CD14-positive monocyte (primary cell): ENCODE data around the gene MACROD2. TPM values are rescaled to one million over a fixed set of nuclear protein-coding genes. Genes with fewer than 3 reads are reported as not detected.

Source experiments
- DNase-seq, 3 donors: peaks; one replicate each; pipeline ENCODE4 v3.0.0-alpha.2; 2011 to 2022
- H2AFZ ChIP-seq: 2 replicates; pipeline ENCODE4 v1.6.0; 2012; ENCODE audit warnings: mild to moderate bottlenecking, low read depth, low read length, inconsistent platforms; ENCODE audit not compliant: insufficient read depth, poor library complexity, severe bottlenecking
- H3K27ac ChIP-seq, 2 donors: 1 replicate in 1 of 2; 2 replicates in 1 of 2; pipeline ENCODE4 v1.5.1; 2012 to 2013; ENCODE audit warnings: low read length in 2 of 2, control low read depth in 1 of 2, inconsistent platforms in 1 of 2, low read depth in 1 of 2, mild to moderate bottlenecking in 1 of 2
- H3K27me3 ChIP-seq, 2 donors: one replicate each; pipeline versions ENCODE4 v1.6.0 to v1.6.1; 2011 to 2013; ENCODE audit warnings: low read length in 2 of 2; ENCODE audit not compliant: control insufficient read depth in 2 of 2, insufficient read depth in 2 of 2
- H3K36me3 ChIP-seq, 2 donors: replicated peaks in 1 of 2; 1 replicate in 1 of 2; 2 replicates in 1 of 2; pipeline versions ENCODE4 v1.5.1 to v1.6.1; 2012 to 2013; ENCODE audit warnings: low read length in 2 of 2, control low read depth in 1 of 2, inconsistent platforms in 1 of 2, mild to moderate bottlenecking in 1 of 2; ENCODE audit not compliant: insufficient read depth in 2 of 2, control insufficient read depth in 1 of 2
- H3K4me1 ChIP-seq, 2 donors: 1 replicate in 1 of 2; 2 replicates in 1 of 2; pipeline versions ENCODE4 v1.5.1 to v1.6.1; 2012 to 2013; ENCODE audit warnings: low read length in 2 of 2, control low read depth in 1 of 2, inconsistent platforms in 1 of 2, mild to moderate bottlenecking in 1 of 2, moderate library complexity in 1 of 2; ENCODE audit not compliant: insufficient read depth in 2 of 2, control insufficient read depth in 1 of 2
- H3K4me2 ChIP-seq: replicated peaks from 2 replicates; pipeline ENCODE3; 2012; ENCODE audit warnings: low read length, moderate library complexity, mild to moderate bottlenecking; ENCODE audit not compliant: poor library complexity, severe bottlenecking; ENCODE audit errors: extremely low read depth
- H3K4me3 ChIP-seq, 3 experiments: fragments of 200-600 bp in 1 of 3; sonication (generic) in 1 of 3; replicated peaks in 1 of 3; 1 replicate in 2 of 3; 2 replicates in 1 of 3; pipeline ENCODE4 v1.5.1; 2011 to 2013; ENCODE audit warnings: low read length in 3 of 3, mild to moderate bottlenecking in 3 of 3, control low read depth in 2 of 3, low read depth in 2 of 3, inconsistent platforms in 1 of 3, moderate library complexity in 1 of 3
- H3K79me2 ChIP-seq: 2 replicates; pipeline ENCODE4 v1.6.0; 2012; ENCODE audit warnings: mild to moderate bottlenecking, control low read depth, inconsistent platforms, low read length, moderate library complexity; ENCODE audit not compliant: insufficient read depth
- H3K9ac ChIP-seq: 2 replicates; pipeline ENCODE4 v1.6.0; 2017; ENCODE audit warnings: low read length, mild to moderate bottlenecking; ENCODE audit not compliant: insufficient read depth, poor library complexity, severe bottlenecking
- H3K9me3 ChIP-seq, 2 donors: replicated peaks in 1 of 2; 1 replicate in 1 of 2; 2 replicates in 1 of 2; pipeline versions ENCODE4 v1.5.1 to v1.6.1; 2012 to 2013; ENCODE audit warnings: low read length in 2 of 2, control low read depth in 1 of 2; ENCODE audit not compliant: control insufficient read depth in 1 of 2, insufficient read depth in 1 of 2
- H4K20me1 ChIP-seq: 2 replicates; pipeline ENCODE4 v1.6.0; 2012; ENCODE audit warnings: mild to moderate bottlenecking, low read length, control low read depth, moderate library complexity; ENCODE audit not compliant: insufficient read depth
- H3K27ac Mint-ChIP-seq, 7 donors: one replicate each; pipeline ENCODE4 v1.8.0; 2020; ENCODE audit warnings: mild to moderate bottlenecking in 7 of 7, mixed read lengths in 7 of 7, moderate library complexity in 6 of 7, inconsistent platforms in 2 of 7
- H3K27me3 Mint-ChIP-seq, 3 donors: one replicate each; pipeline ENCODE4 v1.8.0; 2021 to 2022; ENCODE audit warnings: low read depth in 3 of 3, mild to moderate bottlenecking in 3 of 3, mixed read lengths in 3 of 3, moderate library complexity in 3 of 3, inconsistent platforms in 1 of 3
- H3K36me3 Mint-ChIP-seq, 2 donors: one replicate each; pipeline ENCODE4 v1.8.0; 2020; ENCODE audit warnings: mixed read lengths in 2 of 2, inconsistent platforms in 1 of 2, mild to moderate bottlenecking in 1 of 2
- H3K4me1 Mint-ChIP-seq: one replicate; pipeline ENCODE4 v1.8.0; 2020; ENCODE audit warnings: mild to moderate bottlenecking, mixed read lengths
- H3K4me3 Mint-ChIP-seq, 2 donors: one replicate each; pipeline ENCODE4 v1.8.0; 2020; ENCODE audit warnings: mild to moderate bottlenecking in 2 of 2, mixed read lengths in 2 of 2, moderate library complexity in 1 of 2
- H3K9me3 Mint-ChIP-seq, 7 donors: one replicate each; pipeline ENCODE4 v1.8.0; 2020 to 2022; ENCODE audit warnings: mixed read lengths in 7 of 7, mild to moderate bottlenecking in 6 of 7, moderate library complexity in 6 of 7, inconsistent platforms in 2 of 7
- CTCF ChIP-seq: fragments of 200-600 bp; IDR thresholded peaks from one replicate; pipeline ENCODE4 v1.8.0; 2022; ENCODE audit warnings: antibody characterized with exemption, mild to moderate bottlenecking
- WGBS: methylation state at CpG from one replicate; pipeline ENCODE4 v1.1.5; 2013; ENCODE audit warnings: missing lambda C conversion rate; ENCODE audit not compliant: insufficient coverage; 5-methylcytosine and 5-hydroxymethylcytosine counted together
- intact Hi-C, 2 donors: fragments of 100-400 bp; cut with micrococcal nuclease; formaldehyde crosslinking; loops; one replicate each; pipeline versions ENCODE4 v1.15.0 to v1.15.1; 2023
- polyA plus RNA-seq, 3 donors: library from polyadenylated mRNA; depleted of rRNA in 1 of 3; unstranded in 2 of 3; stranded (reverse) in 1 of 3; fragments of 300-500 nt in 2 of 3; fragments of >200 nt in 1 of 3; fragmentation: Illumina TruSeq in 2 of 3; gene quantifications; 1 replicate in 2 of 3; 2 replicates in 1 of 3; pipeline ENCODE4 v1.2.3, GENCODE V29; 2012 to 2021

The MACROD2 gene
- polyA plus RNA-seq, 3 donors = 0.23 TPM; not detected in 2

- Mint-ChIP-seq H3K4me3 (no peak overlapping the region), H3K27ac (no peak overlapping the region), H3K4me1 (no peaks in the 10 kb centered on the region), H3K36me3 (no peaks in the 10 kb centered on the region), H3K27me3 (no peaks in the 10 kb centered on the region), H3K9me3 (peaks cover 0 to 5% (median 2%) of the 10 kb centered on the region in 7 donors)
- Histone ChIP-seq H3K9me3 (no peaks in the 10 kb centered on the region), H4K20me1 (no peaks in the 10 kb centered on the region), H3K4me1 (no peaks in the 10 kb centered on the region), H3K4me3 (no peak overlapping the region), H3K9ac (no peak overlapping the region), H3K79me2 (no peaks in the 10 kb centered on the region), H3K27me3 (no peaks in the 10 kb centered on the region), H3K4me2 (no peak overlapping the region), H2AFZ (no peak overlapping the region), H3K27ac (no peak overlapping the region), H3K36me3 (no peaks in the 10 kb centered on the region)
- intact Hi-C loops = no loop called here
- 91% methylated on average over 3 of the region's 6 CpGs for WGBS
- no peak for TF ChIP-seq CTCF
- no peak for DNase-seq
Measured at GRCh38 chr20:15220009-15220656, 1224.8 kb downstream of the MACROD2 start.

- no peaks in the 10 kb centered on the region for H3K79me2 ChIP-seq
- DNase-seq = no peak
- H3K4me3 ChIP-seq = no peak overlapping the region
- H3K9ac ChIP-seq = no peak overlapping the region
- TF ChIP-seq CTCF = no peak
- WGBS = 100% methylated on average over 2 of the region's 6 CpGs
- H4K20me1 ChIP-seq = no peaks in the 10 kb centered on the region
- H3K4me2 ChIP-seq = no peak overlapping the region
- H3K9me3 Mint-ChIP-seq = peaks cover 0 to 5% (median 2%) of the 10 kb centered on the region in 7 donors
- no peak overlapping the region for H3K27ac Mint-ChIP-seq
- no peak overlapping the region for H3K27ac ChIP-seq
- H3K4me1 Mint-ChIP-seq = no peaks in the 10 kb centered on the region
- H3K27me3 Mint-ChIP-seq = no peaks in the 10 kb centered on the region
- H2AFZ ChIP-seq = no peak overlapping the region
- no peaks in the 10 kb centered on the region for H3K4me1 ChIP-seq
- H3K27me3 ChIP-seq = no peaks in the 10 kb centered on the region
- intact Hi-C loops = no loop called here
- no peaks in the 10 kb centered on the region for H3K36me3 ChIP-seq
- H3K4me3 Mint-ChIP-seq = no peak overlapping the region
- no peaks in the 10 kb centered on the region for H3K9me3 ChIP-seq
- no peaks in the 10 kb centered on the region for H3K36me3 Mint-ChIP-seq
Measured at GRCh38 chr20:15220778-15221565, 1225.7 kb downstream of the MACROD2 start.
